Neural cell (in vitro differentiated cells): ENCODE results near the gene AHI1. TPM values are rescaled to one million over a fixed set of nuclear protein-coding genes. Genes with fewer than 3 reads are reported as not detected.

Experiments
- H2AFZ ChIP-seq: fragments of 200-600, 300-800 bp; sonication (generic), shearing (Covaris generic); 2 replicates; pipeline ENCODE4 v1.6.0; 2014; ENCODE audit warnings: low read depth, mild to moderate bottlenecking, antibody characterized with exemption, low read length, moderate library complexity
- H3F3A ChIP-seq: fragments of 200-600 bp; shearing (Covaris generic); 2 replicates; pipeline ENCODE4 v1.6.1; 2016; ENCODE audit warnings: mild to moderate bottlenecking, moderate library complexity, mixed read lengths, antibody characterized with exemption, low read length; ENCODE audit not compliant: insufficient read depth, poor library complexity, severe bottlenecking
- H3K27ac ChIP-seq: fragments of 200-600, 300-800 bp; sonication (generic), shearing (Covaris generic); 2 replicates; pipeline ENCODE4 v1.5.1; 2014; ENCODE audit warnings: mild to moderate bottlenecking, low read length, moderate library complexity
- H3K27me3 ChIP-seq: fragments of 300-800, 200-600 bp; sonication (generic), shearing (Covaris generic); 2 replicates; pipeline ENCODE4 v1.6.0; 2014; ENCODE audit warnings: mild to moderate bottlenecking, low read depth, low read length, moderate library complexity; ENCODE audit not compliant: insufficient read depth
- H3K36me3 ChIP-seq: fragments of 300-800, 200-600 bp; sonication (generic), shearing (Covaris generic); 2 replicates; pipeline ENCODE4 v1.5.1; 2014; ENCODE audit warnings: mild to moderate bottlenecking, antibody characterized with exemption, low read length, moderate library complexity; ENCODE audit not compliant: insufficient read depth
- H3K4me2 ChIP-seq: fragments of 300-800, 200-600 bp; sonication (generic), shearing (Covaris generic); 2 replicates; pipeline ENCODE4 v1.6.0; 2014; ENCODE audit warnings: mild to moderate bottlenecking, low read length
- H3K4me3 ChIP-seq: fragments of 300-800, 200-600 bp; sonication (generic), shearing (Covaris generic); 2 replicates; pipeline ENCODE4 v1.5.1; 2014; ENCODE audit warnings: mild to moderate bottlenecking, low read length, moderate library complexity
- H3K79me2 ChIP-seq: fragments of 200-600 bp; shearing (Covaris generic); replicated peaks from 2 replicates; pipeline ENCODE4 v1.6.0; 2014; ENCODE audit warnings: mild to moderate bottlenecking, low read length, moderate library complexity; ENCODE audit not compliant: insufficient read depth
- H3K9ac ChIP-seq: fragments of 300-800, 200-600 bp; sonication (generic), shearing (Covaris generic); 2 replicates; pipeline ENCODE4 v1.6.1; 2016; ENCODE audit warnings: mild to moderate bottlenecking, low read length, mixed read lengths
- H3K9me2 ChIP-seq: fragments of 200-600 bp; shearing (Covaris generic); 2 replicates; pipeline ENCODE4 v1.6.1; 2016; ENCODE audit warnings: mild to moderate bottlenecking, low read length, mixed read lengths; ENCODE audit not compliant: insufficient read depth
- H3K9me3 ChIP-seq: fragments of 200-600, 300-800 bp; sonication (generic), shearing (Covaris generic); 2 replicates; pipeline ENCODE4 v1.6.1; 2016; ENCODE audit warnings: mild to moderate bottlenecking, mixed run types, low read length, moderate library complexity, mixed read lengths
- H4K20me1 ChIP-seq: fragments of 200-600 bp; shearing (Covaris generic); 2 replicates; pipeline ENCODE4 v1.6.1; 2016; ENCODE audit warnings: mild to moderate bottlenecking, mixed run types; ENCODE audit not compliant: insufficient read depth
- EP300 ChIP-seq: fragments of 450-650 bp; conservative IDR thresholded peaks from 2 replicates; pipeline ENCODE4 v1.6.1; 2014; ENCODE audit warnings: antibody characterized with exemption, mild to moderate bottlenecking, moderate library complexity; ENCODE audit not compliant: poor library complexity, severe bottlenecking
- EZH2 ChIP-seq: fragments of 200-600, 300-800 bp; shearing (Covaris generic), sonication (generic); IDR thresholded peaks from 2 replicates; pipeline ENCODE4 v1.6.1; 2014; ENCODE audit warnings: antibody characterized with exemption, low read length, borderline replicate concordance, mild to moderate bottlenecking; ENCODE audit not compliant: insufficient read depth, poor library complexity, severe bottlenecking
- MXI1 ChIP-seq: fragments of 450-650 bp; conservative IDR thresholded peaks from 2 replicates; pipeline ENCODE4 v1.6.1; 2014; ENCODE audit warnings: antibody characterized with exemption, mild to moderate bottlenecking; ENCODE audit not compliant: poor library complexity, severe bottlenecking
- POLR2AphosphoS5 ChIP-seq: IDR thresholded peaks from 2 replicates; pipeline ENCODE4 v1.6.1; 2012
- RAD21 ChIP-seq: fragments of 450-650 bp; conservative IDR thresholded peaks from 2 replicates; pipeline ENCODE4 v1.6.1; 2014; ENCODE audit warnings: antibody characterized with exemption, mild to moderate bottlenecking, moderate library complexity
- SMC3 ChIP-seq: fragments of 450-650 bp; conservative IDR thresholded peaks from 2 replicates; pipeline ENCODE4 v1.6.1; 2014; ENCODE audit warnings: antibody characterized with exemption, mild to moderate bottlenecking, moderate library complexity; ENCODE audit not compliant: poor library complexity
- TAF1 ChIP-seq: IDR thresholded peaks from 2 replicates; pipeline ENCODE4 v1.6.1; 2012; ENCODE audit warnings: low read depth
- polyA plus RNA-seq: library from polyadenylated mRNA; depleted of rRNA; stranded (reverse); fragments of >200 nt; gene quantifications from 2 replicates; pipeline ENCODE4 v1.2.3, GENCODE V29; 2014
- TF ChIP-seq, protein P1 (sequence below): fragments of 450-650 bp; IDR thresholded peaks from 2 replicates; pipeline ENCODE4 v1.5.1; 2014; ENCODE audit warnings: antibody characterized with exemption, mild to moderate bottlenecking, moderate library complexity; ENCODE audit not compliant: poor library complexity, severe bottlenecking
- TF ChIP-seq, protein P2 (sequence below): IDR thresholded peaks from 2 replicates; pipeline ENCODE4 v1.6.1; 2012; ENCODE audit warnings: borderline replicate concordance

Gene AHI1
- polyA plus RNA-seq, 1 donor from 2014 or later: 58.2 TPM

DNA sequence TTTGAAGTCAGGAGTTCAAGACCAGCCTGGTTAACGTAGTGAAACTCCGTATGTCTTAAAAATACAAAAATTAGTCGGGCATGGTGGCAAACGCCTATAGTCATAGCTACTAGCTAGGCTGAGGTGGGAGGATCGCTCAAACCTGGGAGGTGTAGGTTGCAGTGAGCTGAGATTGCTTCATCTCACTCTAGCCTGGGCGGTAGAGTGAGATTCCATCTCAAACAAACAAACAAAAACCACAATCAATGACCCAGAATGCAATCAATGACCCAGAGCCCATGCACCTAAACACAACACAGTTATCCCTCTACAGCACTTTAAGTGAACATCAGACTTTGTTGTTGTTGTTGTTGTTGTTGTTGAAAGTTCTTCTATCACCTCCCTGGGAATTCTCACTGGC is 238.6 kb downstream of the AHI1 start:
- Histone ChIP-seq H4K20me1 (no peaks in the 10 kb centered on the region), H3K36me3 (no peaks in the 10 kb centered on the region), H3K4me3 (no peak overlapping the region), H3K9me2 (no peaks in the 10 kb centered on the region), H3K79me2 (no peaks in the 10 kb centered on the region), H3K9me3 (no peaks in the 10 kb centered on the region), H3K9ac (no peak overlapping the region), H3F3A (no peaks in the 10 kb centered on the region), H2AFZ (no peak overlapping the region), H3K27ac (no peak overlapping the region), H3K4me2 (no peak overlapping the region), H3K27me3 (no peaks in the 10 kb centered on the region)
- TF ChIP-seq TAF1 (no peak), MXI1 (no peak), SMC3 (no peak), RAD21 (no peak), EP300 (no peak), EZH2 (no peak), POLR2AphosphoS5 (no peak)
- TF ChIP-seq, protein P1, sequence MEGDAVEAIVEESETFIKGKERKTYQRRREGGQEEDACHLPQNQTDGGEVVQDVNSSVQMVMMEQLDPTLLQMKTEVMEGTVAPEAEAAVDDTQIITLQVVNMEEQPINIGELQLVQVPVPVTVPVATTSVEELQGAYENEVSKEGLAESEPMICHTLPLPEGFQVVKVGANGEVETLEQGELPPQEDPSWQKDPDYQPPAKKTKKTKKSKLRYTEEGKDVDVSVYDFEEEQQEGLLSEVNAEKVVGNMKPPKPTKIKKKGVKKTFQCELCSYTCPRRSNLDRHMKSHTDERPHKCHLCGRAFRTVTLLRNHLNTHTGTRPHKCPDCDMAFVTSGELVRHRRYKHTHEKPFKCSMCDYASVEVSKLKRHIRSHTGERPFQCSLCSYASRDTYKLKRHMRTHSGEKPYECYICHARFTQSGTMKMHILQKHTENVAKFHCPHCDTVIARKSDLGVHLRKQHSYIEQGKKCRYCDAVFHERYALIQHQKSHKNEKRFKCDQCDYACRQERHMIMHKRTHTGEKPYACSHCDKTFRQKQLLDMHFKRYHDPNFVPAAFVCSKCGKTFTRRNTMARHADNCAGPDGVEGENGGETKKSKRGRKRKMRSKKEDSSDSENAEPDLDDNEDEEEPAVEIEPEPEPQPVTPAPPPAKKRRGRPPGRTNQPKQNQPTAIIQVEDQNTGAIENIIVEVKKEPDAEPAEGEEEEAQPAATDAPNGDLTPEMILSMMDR: no peak
- TF ChIP-seq, protein P2, sequence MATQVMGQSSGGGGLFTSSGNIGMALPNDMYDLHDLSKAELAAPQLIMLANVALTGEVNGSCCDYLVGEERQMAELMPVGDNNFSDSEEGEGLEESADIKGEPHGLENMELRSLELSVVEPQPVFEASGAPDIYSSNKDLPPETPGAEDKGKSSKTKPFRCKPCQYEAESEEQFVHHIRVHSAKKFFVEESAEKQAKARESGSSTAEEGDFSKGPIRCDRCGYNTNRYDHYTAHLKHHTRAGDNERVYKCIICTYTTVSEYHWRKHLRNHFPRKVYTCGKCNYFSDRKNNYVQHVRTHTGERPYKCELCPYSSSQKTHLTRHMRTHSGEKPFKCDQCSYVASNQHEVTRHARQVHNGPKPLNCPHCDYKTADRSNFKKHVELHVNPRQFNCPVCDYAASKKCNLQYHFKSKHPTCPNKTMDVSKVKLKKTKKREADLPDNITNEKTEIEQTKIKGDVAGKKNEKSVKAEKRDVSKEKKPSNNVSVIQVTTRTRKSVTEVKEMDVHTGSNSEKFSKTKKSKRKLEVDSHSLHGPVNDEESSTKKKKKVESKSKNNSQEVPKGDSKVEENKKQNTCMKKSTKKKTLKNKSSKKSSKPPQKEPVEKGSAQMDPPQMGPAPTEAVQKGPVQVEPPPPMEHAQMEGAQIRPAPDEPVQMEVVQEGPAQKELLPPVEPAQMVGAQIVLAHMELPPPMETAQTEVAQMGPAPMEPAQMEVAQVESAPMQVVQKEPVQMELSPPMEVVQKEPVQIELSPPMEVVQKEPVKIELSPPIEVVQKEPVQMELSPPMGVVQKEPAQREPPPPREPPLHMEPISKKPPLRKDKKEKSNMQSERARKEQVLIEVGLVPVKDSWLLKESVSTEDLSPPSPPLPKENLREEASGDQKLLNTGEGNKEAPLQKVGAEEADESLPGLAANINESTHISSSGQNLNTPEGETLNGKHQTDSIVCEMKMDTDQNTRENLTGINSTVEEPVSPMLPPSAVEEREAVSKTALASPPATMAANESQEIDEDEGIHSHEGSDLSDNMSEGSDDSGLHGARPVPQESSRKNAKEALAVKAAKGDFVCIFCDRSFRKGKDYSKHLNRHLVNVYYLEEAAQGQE: no peak

GRCh38 chr6:135257631-135258405 is 239.7 kb downstream of the AHI1 start:
- no peak overlapping the region for H3K9ac ChIP-seq
- no peaks in the 10 kb centered on the region for H3F3A ChIP-seq
- H3K4me3 ChIP-seq: no peak overlapping the region
- no peak overlapping the region for H3K27ac ChIP-seq
- TF ChIP-seq SMC3 (no peak), MXI1 (no peak), EP300 (no peak), POLR2AphosphoS5 (no peak), RAD21 (no peak), TAF1 (no peak), EZH2 (no peak)
- TF ChIP-seq, protein P1: no peak
- TF ChIP-seq, protein P2: no peak
- H3K9me2 ChIP-seq: no peaks in the 10 kb centered on the region
- H3K27me3 ChIP-seq: no peaks in the 10 kb centered on the region
- no peaks in the 10 kb centered on the region for H3K36me3 ChIP-seq
- no peaks in the 10 kb centered on the region for H4K20me1 ChIP-seq
- H3K79me2 ChIP-seq: no peaks in the 10 kb centered on the region
- no peak overlapping the region for H2AFZ ChIP-seq
- no peaks in the 10 kb centered on the region for H3K9me3 ChIP-seq
- no peak overlapping the region for H3K4me2 ChIP-seq
